Epithelial cell of esophagus (primary cell): ENCODE data around the gene INTS2.

ENCODE experiments used
- DNase-seq: peaks from one replicate; pipeline ENCODE4 v3.0.0; 2010; ENCODE audit warnings: low read depth
- H3K4me3 ChIP-seq: 2 replicates; pipeline ENCODE4 v1.5.1; 2011; ENCODE audit warnings: mild to moderate bottlenecking, low read length, control low read depth
- CTCF ChIP-seq: IDR thresholded peaks from 2 replicates; pipeline ENCODE4 v1.5.1; 2011; ENCODE audit warnings: low read depth, mild to moderate bottlenecking, low read length, control low read depth, inconsistent platforms; ENCODE audit not compliant: insufficient read depth; ENCODE audit errors: missing control alignments

Gene INTS2

GRCh38 chr17:61875804-61876203 is 52.0 kb downstream of the INTS2 start:
- no peak overlapping the region for H3K4me3 ChIP-seq
- no peak for TF ChIP-seq CTCF
- DNase-seq: no peak

GRCh38 chr17:61875285-61875684 is 52.5 kb downstream of the INTS2 start:
- H3K4me3 ChIP-seq: no peak overlapping the region
- no peak for TF ChIP-seq CTCF
- no peak for DNase-seq

GRCh38 chr17:61874075-61874474 is 53.7 kb downstream of the INTS2 start:
- H3K4me3 ChIP-seq: no peak overlapping the region
- TF ChIP-seq CTCF: no peak
- DNase-seq: no peak

- H3K4me3 ChIP-seq: no peak overlapping the region
- no peak for DNase-seq
- TF ChIP-seq CTCF: no peak
Observed at GRCh38 chr17:61872099-61872498, 55.7 kb downstream of the INTS2 start.

- TF ChIP-seq CTCF: no peak
- H3K4me3 ChIP-seq: no peak overlapping the region
- DNase-seq: no peak
Observed at GRCh38 chr17:61869138-61869537, 58.6 kb downstream of the INTS2 start.

GRCh38 chr17:61868074-61868473 is 59.7 kb downstream of the INTS2 start:
- H3K4me3 ChIP-seq: no peak overlapping the region
- no peak for TF ChIP-seq CTCF
- no peak for DNase-seq

- DNase-seq: no peak
- no peak overlapping the region for H3K4me3 ChIP-seq
- no peak for TF ChIP-seq CTCF
Observed at GRCh38 chr17:61867033-61867432, 60.7 kb downstream of the INTS2 start.
